Measurements from ENCODE around the gene GBA2.

GBA2 gene

DNA sequence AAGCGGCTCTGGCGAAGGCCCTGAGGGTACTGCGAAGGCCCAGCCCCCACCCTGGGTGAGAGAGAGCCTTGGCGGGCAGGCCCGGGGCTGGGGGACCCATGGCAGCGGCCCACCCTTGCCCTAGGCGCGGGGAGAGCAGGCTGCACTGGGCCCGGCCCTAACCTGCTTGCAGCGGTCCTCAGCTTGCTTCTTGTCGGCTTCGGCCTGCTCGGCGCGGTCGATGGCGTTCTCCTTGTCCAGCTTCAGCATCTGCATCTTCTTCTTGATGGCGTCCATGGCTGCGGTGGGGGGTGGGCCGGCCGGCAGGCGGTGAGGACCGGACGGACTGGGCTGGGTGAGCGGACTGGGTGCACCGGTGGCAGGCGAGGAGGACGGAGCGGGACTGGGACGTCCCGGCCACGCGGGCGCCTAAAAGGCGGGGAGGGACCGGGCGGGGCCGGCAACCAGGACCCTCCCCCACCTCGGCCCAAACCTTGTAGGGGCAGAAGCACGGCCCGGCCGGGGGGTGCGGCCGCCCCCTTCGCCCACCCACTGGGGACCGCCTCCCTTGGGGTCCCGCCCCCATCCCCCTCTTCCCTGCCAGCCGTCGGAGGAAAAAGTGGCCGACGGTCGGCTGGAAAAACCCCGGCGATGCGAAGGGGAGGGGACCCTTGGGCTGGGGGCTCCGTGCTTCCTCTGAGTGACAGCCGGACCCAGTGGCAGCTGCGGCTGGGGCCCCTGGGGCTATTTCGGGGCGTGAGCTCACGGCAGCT is 59.3 kb downstream of the GBA2 start, which contains the start of gene TPM2:
TPM2 (minus strand) TSS at position 384 of the 752 bp plus-strand sequence; CDS start at position 276, 108 bp downstream.
- peak; percentile 36 for DNase-seq

DNA sequence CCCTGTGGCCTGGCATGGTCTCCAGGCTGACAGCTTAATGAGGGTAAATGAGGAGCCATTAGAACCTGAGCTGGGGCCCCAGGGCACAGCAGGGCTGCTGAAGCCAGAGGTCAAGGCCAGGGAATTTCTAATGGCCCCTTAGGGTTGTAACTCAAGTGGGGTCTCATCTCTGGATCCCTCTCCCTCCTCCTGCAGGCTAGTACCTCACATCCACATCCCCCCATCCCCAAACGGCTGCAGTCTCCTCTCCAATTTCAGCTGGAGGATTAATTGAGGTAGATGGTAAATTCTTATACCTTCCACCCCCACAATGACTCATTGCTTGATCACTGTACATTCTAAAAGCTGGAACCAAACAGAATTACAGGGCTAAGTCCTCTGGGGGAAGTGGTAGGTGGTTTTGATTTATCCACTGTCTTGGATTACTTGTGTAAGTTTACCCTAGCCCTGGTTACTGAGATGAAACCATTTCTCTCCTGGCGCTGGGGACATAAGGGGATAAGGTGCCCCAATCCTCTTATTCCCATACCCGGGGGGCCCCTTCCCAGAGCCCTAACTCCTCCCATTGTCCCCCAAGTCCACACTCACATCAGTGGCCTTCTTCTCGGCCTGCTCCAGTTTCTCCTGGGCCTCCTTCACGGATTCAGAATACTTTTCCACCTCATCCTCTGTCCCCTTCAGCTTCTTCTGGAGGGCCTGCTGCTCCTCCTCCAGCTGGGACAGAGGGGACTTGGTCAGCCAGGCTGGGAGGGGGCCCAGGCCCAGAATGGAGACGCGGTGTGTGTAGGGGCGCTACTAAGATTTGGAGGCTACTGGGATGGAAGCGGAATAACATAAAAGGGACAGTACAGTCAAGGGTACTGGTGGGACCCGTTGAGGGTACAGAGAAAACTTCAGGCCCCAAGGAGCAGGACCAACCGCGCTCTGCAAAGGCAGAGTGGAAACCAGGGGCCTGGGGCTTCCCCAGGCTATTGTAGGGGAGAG is 60.2 kb downstream of the GBA2 start:
- no peak for DNase-seq

- DNase-seq = no peak
Measured at GRCh38 chr9:35687972-35688557, 61.0 kb downstream of the GBA2 start.

DNA sequence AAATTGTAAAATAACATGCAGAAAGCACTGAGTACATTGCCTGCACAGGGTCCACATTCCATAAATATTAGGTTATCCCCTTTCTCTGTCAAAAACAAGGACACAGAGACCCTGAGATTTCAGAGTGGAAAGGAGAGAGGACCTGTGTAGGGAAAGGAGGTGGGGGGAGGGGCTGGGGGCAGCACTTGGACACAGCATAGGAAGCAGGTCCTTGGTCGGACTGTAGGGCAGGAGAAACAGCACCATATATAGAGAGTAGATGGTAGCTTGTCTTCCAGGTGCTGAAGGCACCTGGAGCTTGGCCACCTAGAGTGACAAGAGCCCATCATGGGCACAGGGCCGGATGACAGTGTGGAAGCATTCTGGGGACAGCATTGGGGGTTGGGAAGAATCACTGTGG is 61.7 kb downstream of the GBA2 start:
- no peak for DNase-seq

Data from GOT3 (cell line).